Raji (cell line): ENCODE measurements around the gene ITGA8.

Experiments used
- POLR2A ChIP-seq: IDR thresholded peaks from 2 replicates; pipeline ENCODE4 v1.6.1; 2011; ENCODE audit warnings: low read depth, low read length, control low read depth; ENCODE audit not compliant: insufficient read depth

ITGA8 gene

DNA sequence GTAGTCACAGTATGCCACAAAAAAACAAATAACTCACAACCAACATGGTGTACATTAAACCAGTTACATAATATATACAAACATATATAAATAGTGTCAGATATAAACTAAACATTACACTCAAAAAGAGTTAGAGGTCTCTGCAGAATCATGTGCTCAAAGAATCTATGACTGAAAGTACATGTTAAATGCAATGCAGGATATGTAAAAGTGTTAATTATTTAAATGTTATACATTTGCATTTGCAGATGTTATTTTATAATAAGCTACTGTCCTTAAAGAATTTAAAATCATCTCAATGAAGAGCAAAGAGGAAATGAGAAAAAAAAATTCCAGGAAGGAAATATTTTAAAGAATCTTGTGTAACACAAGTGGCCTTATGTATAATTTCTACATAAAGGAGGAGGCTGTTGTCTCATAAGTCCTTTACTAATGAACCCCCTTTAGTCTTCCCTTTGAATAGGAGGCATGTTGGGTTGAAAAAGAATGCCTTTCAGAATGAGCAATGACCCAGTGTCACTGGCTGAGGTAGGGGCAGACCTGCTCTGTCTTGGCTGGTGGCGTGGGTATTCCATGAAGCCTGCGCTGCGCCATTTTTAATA, 148.9 kb downstream of the ITGA8 start:
- no peak for TF ChIP-seq POLR2A

- TF ChIP-seq POLR2A, result no peak
Observed at GRCh38 chr10:15567952-15568351, 151.8 kb downstream of the ITGA8 start.

DNA sequence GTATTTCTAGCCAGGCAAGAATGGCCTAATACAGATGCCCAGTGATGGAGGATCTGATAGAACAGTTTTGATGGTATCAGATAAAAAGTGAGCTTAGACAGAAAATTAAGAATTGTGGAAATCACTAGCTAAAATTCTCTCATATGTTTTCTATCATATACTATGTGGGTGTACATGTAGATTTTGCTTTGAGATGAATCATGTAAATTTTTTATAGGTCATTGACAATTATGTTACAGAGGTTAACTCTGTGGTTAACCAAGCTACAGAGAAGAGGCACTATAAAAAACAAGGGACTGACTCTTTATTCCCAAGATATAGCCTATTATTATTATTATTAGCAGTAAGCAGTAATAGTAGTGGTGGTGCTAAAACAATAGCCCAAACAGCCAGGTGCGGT, 156.5 kb downstream of the ITGA8 start:
- no peak for TF ChIP-seq POLR2A

DNA sequence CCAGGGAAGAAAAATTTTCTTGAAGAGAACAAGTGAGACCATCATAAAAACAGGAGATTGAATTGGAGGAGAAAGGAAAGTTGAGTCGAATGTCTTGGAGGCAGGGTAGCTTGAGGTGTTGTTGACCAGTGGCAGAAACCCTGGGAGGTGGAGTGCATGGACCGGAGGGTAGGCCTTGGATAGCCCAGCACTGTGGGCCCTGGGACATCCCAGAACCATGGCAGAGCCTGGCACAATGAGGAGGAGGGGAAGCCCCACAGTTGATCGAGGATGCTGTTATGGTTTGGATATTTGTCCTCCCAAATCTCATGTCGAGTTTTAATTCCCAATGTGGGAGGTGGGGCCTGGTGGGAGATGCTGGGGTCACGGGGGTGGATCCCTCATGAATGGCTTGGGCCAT, 157.1 kb downstream of the ITGA8 start:
- TF ChIP-seq POLR2A, result no peak

- TF ChIP-seq POLR2A, result no peak
Observed at GRCh38 chr10:15562116-15562515, 157.6 kb downstream of the ITGA8 start.

GRCh38 chr10:15558136-15558535, 161.6 kb downstream of the ITGA8 start:
- TF ChIP-seq POLR2A, result no peak

DNA sequence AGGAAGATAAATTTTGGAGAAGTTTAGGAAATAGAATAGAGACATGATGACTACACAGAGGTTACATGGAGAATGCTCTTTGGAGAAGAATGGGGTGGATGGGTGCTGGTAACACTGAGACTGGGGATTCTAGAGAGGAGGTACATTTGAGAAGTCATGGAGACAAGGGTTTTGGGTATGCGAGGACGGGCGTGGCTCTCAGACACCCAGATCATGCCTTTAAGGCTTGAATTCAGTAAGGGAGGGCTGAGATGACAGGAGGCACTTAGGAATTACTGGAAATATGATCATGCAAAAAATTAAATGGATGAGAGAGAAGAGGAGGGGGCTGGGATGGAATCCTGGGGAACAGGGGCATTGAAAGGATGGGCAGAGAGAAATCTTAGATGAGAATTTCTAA, 168.8 kb downstream of the ITGA8 start:
- TF ChIP-seq POLR2A, result no peak

DNA sequence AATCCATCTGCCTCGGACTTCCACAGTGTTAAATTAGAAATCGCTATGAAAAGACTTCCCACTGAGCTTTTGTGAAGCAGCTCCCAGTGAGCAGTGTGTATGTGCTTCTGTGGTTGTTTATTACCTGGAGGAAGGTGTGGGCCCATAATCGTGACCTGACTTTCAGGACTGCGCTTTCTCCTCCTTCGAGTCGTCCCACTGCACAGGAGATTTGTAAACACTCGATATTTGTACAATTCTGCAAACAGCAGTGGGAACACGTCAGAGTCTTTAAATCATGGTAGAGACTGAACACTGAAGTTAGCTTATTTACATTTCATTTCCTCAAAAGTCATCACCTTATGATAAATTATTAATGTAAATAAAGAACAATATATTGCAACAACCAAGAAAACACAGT, 171.4 kb downstream of the ITGA8 start:
- TF ChIP-seq POLR2A, result no peak

DNA sequence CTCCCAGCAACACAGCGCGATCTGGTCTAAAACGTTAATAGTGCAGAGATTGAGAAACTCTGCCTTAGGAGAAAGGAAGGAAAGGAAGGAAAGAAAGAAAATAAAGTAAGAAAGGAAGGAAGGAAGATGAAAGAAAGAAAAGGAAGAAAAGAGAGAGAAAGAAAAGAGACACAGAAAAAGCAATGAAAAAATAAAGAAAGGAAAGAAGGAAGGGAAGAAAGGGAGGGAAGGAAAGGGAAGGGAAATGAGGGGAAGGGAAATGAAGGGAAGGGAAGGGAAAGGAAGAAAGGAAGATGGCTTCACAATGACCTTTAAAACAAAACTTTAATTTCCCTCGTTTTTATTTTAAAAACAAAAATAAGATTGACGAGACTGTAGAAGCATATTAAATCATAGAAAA, 173.1 kb downstream of the ITGA8 start:
- TF ChIP-seq POLR2A, result no peak

- TF ChIP-seq POLR2A, result no peak
Observed at GRCh38 chr10:15545884-15546283, 173.8 kb downstream of the ITGA8 start.

- TF ChIP-seq POLR2A, result no peak
Observed at GRCh38 chr10:15545266-15545665, 174.5 kb downstream of the ITGA8 start.

- no peak for TF ChIP-seq POLR2A
Observed at GRCh38 chr10:15543994-15544393, 175.7 kb downstream of the ITGA8 start.

DNA sequence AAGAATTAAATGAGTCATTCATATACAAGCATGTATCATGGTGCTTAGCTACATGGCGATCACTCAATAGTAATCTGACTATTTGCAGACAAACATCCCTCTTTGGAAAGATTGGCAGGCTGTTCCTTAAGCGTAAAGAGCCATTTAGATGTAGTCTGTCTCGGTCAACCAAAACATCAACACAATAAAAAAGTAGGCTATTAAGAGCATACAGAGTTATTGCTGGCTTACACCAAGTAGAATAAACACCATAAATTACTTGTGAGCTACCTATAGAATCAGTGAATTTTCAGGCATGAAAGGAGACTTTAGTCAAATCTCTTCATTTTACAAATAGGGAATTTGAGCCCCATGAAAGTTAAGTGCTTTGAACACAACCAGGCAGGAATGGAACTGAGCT, 176.9 kb downstream of the ITGA8 start:
- no peak for TF ChIP-seq POLR2A

DNA sequence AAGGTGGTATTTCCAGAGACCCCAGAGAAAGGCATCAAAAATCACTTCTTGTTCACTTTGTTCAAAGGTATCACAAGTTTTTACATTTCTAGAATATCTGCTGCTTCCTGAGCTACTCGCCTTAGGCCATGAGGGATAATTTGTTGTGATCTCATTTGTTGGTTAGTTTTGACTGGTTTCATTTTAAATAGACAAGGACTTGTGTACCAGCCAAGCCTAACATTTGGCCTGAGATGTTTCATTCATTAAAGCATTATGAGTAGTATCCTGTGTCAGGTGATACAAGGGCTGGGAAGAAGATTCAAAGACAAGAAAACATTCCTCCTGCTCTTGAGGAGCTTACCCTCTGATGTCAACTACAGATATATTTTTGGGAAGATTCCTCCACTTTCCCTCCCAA, 178.3 kb downstream of the ITGA8 start:
- no peak for TF ChIP-seq POLR2A

DNA sequence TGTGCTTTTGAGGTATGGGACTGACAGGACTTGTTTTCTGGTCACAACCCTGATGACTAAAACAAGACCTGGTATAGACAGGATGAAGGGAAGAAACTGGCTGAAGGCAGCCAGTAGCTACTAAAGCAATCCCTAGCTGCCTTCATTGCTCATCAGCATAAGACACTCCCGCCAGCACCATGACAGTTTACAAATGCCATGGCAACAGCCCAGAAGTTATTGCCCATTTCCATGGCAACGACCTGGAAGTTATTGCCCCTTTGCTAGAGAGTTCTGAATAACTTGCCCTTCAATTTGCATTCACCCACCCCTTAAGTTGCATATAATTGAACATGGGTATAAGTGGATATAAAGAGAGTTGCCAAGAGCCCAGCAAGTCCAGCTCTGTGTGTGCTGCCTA, 179.0 kb downstream of the ITGA8 start:
- no peak for TF ChIP-seq POLR2A

- no peak for TF ChIP-seq POLR2A
Observed at GRCh38 chr10:15539262-15539661, 180.5 kb downstream of the ITGA8 start.

GRCh38 chr10:15531927-15532722, 187.6 kb downstream of the ITGA8 start:
- TF ChIP-seq POLR2A, result no peak

GRCh38 chr10:15528859-15529239, 190.9 kb downstream of the ITGA8 start:
- TF ChIP-seq POLR2A, result no peak

- TF ChIP-seq POLR2A, result no peak
Observed at GRCh38 chr10:15526754-15527153, 193.0 kb downstream of the ITGA8 start.
